Measurements from ENCODE around the gene NRCAM.
A peak's percentile ranks its signal among the peaks of the same experiment; 100 is the strongest.

Gene NRCAM

DNA sequence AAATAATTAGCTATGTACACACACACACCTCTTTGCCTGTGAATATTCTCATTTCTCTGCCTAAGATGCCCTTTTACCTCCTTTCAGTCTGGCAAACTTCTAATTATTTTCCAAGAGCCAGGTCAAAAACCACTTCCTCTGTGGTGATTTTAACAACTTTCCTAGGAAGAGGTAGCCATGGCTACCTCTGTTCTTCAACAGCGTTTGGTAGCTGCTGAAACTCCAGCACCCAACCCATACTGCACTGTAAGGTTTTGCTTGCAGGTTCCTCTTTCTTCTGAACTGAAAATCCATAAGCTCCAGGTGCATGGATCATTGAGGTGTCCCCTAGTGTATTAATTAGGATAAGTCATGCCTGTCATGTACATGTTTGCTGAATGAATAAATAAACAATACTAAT, 25.6 kb downstream of the NRCAM start:
- DNase-seq (ENCODE audit: insufficient read length, low spot score) (no peak), FAIRE-seq (no peak)

DNA sequence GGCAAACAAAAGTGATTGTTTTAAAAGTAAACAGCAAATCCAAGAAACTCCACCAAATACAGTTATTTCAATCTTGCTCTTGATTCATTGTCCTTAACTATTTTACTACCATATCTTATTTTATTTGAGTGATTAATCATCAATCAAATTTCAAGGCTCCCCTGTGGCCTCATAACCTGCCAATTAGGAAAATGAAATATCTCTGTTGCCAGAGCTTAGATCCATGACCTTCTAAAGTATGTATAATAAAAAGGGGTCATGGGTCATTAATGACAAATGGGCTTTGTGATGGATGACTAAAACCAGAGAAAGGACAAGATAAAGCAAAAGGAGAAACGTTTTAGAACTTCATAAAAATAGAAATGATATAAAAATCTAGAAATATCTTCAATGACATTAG, 28.5 kb downstream of the NRCAM start:
- DNase-seq (ENCODE audit: insufficient read length, low spot score) (no peak), FAIRE-seq (no peak)

DNA sequence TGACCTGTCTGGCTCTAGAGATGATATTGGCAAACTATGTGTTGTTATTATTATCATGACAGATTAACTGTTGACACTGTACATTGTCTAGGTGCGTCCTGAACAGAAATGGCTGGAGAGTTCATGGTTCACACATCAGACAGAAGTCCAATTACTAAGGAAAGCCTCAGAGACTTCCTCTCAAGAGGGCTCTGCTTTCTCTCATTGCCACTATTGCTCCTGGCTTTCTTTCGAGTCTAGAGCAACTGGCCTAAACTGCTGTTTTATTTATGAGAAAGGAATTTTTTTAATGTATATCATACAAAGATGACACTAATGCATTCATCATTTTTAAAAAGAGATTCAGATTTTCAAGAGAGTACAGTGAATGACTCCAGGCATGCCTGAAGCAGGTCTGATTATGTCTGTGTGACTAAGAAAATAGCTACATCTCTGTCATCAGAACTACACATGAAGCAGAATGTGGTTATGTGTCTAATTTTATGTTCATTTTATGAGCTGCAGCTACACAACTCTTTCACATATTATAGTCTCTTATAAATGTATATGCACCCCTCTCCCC, 30.4 kb downstream of the NRCAM start:
- FAIRE-seq (no peak), DNase-seq (ENCODE audit: insufficient read length, low spot score) (no peak)

DNA sequence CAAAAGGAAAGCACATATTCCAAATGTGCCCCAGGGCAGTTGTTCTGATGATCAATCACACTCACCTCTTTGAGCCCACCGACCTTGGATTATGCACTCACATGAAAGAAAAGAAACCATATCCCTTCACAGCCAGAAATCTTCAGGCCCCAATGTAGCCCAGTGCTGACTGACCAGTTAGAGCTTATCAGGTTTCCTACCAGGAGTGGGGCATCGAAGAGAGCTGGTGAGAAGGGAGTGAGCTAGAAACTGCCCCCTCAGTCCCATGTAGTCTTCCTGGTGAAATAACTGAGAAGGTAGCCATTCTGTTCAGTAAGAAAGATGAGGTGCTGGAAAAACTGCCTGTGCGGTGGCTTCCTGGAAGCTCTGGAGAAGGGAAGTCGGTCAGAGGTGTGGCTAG, 32.2 kb downstream of the NRCAM start:
- FAIRE-seq = no peak
- no peak for DNase-seq (ENCODE audit: insufficient read length, low spot score)

DNA sequence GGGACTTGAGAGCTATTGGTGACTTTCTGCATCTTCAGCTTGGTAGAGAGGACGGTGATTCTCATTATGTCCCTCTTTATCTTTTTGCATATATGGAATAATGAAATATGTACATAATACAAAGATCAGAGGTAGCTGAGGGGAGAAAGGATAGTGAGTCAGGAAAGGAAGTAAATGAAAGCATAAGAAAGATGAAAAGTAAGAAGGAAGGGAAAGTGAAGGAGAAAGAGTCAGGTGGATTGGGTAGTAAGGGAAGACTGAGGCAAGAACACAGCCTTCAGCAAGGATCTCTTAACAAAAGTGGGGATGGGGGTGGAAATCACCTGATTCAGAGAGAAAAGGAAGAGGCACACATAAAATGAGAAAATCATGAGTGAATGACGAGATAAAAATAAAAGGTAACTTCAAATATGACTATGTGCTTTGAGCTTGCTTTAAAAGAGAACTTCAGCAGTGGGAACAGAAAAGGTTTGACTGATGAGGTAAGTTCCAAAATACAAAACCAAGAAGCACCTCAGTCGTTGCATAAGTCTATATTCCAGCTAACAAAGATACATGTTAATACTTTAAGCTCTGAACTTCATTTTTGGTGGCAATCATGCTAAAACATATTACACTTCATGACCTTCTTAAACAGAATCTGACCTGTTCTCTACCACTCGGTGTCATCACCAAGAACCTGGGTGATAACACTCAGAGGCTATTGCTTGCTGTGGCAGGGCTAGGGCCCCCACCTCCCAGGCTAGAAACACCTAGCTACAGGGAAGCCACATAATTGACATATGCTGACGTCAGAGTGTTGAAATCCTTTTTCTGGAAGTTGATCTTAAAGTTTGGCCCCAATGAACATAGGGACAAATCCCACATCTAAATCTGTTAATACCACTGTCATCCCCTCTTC, 32.9 kb downstream of the NRCAM start:
- no peak for FAIRE-seq
- no peak for DNase-seq (ENCODE audit: insufficient read length, low spot score)

DNA sequence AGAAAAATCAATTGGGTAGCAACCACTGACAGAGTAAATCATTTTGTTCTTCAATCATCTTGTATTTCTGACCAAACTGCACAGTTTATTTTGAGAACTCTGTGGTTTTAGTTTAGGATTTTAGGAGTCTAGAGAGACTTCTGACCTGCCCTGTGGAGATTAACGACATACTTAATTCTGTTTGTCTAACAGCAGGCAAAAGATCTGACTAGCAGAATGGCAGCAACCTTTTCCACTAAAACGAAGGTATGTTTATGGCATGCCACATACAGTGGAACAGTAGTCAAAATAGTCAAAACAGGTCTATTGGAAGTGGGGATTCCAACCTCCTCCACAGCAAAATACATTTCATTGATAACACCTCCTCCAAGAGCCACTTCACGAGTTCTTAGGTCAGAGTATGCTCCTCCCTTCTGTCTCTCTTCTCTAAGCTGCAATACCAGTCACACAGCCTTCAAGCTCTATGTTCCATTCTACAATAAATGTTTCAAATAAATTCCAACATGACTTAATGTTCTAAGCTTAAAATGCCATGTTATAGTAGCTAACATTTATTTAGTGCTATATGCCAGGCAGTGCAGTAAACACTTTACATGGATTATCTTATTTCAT, 34.4 kb downstream of the NRCAM start:
- DNase-seq (ENCODE audit: insufficient read length, low spot score) (no peak), FAIRE-seq (no peak)

DNA sequence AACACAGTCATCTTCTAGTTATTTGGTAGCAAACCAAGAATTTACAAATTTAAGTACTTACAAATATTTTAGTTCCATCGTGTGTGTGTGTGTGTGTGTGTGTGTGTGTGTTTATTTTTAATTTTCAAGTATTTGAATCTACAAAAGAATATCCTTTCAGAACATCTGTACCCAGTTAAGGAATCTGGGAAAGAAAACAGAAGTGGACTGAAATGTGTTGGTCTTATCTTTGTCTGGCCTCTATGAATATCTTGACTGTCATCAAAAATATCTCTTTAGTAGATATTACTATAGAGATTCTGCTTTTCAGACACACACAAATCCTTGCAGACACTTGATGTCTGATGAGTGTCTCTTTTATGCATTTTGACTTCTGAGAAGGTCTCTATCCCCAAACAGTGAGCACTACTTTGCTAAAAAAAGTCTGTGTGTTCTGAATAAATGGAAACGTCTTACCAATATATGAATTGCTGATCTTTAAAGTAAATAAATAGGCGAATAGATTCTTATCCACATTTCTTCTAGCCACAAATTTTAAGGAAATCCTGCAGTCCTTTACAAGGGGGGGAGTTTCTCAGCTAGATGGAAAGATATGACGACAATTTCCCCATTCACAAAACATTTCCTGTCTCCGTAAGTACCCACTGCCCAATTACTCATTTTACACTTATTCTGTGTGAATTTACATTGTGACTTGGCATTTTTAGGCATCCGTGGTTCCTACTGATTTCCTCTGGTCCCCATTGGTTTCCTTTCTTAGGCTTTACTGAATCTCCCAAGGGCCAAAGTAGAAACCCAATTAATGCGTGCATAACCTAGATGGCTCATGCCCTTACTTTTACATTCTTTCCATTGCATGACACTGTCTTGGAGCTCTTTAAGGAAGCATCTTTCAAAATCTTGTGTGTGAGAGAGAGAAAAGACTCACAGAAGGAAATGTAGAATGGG, 36.0 kb downstream of the NRCAM start:
- DNase-seq (ENCODE audit: insufficient read length, low spot score) (no peak), FAIRE-seq (no peak)

DNA sequence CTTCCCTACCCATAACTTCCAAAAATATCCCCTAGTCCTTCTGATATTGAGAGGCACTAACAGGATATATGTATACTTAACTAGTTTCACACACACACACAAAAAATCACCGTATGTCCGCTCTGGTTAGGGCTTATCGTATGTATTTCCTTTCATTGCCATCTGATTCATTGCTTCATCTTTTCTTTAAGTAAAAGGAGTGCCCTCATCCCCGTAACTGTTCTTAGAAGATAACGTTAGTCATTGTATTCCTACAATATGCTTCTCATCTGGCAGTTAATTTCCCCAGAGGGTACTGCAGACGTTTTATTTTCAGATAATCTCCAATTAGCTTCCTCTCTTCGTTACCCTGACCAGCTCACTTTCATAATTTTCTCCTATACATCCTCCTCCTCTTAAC, 37.3 kb downstream of the NRCAM start:
- no peak for DNase-seq (ENCODE audit: insufficient read length, low spot score)
- no peak for FAIRE-seq

DNA sequence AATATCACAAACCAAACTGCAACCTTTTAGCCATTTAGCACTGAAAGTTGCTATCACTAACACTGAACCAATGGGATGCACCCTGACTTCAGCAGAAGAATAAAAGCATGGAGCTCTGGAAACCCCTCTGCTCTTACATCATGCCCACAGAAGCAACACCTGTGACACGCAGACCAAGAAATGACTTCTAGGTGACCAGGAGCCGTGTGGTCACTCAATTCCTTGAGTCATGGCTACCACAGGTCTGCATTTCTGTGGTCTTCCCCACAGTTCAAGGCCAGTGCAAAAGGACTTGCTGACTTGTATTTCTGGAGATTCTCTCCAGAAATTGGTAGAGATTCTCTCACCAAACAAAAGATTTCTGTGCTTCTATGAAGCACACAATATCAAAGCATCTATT, 38.3 kb downstream of the NRCAM start:
- FAIRE-seq (no peak), DNase-seq (ENCODE audit: insufficient read length, low spot score) (no peak)

DNA sequence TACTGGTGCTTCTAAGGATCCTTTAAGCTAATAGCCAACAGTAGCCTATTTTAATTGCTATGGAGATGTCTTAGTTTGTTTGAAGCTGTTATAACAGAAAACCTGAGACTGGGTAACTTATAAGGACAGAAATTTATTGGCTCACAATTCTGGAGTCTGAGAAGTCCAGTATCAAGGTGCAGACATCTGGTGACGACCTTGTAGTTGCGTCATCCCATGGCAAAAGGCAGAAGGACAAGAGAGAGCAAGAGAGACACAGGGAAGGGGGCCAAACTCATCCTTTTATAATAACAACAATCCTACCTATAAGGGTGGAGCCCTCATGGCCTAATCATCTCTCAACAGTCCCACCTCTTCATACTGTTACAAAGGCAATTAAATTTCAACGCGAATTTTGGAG, 39.1 kb downstream of the NRCAM start:
- no peak for DNase-seq (ENCODE audit: insufficient read length, low spot score)
- FAIRE-seq = no peak

DNA sequence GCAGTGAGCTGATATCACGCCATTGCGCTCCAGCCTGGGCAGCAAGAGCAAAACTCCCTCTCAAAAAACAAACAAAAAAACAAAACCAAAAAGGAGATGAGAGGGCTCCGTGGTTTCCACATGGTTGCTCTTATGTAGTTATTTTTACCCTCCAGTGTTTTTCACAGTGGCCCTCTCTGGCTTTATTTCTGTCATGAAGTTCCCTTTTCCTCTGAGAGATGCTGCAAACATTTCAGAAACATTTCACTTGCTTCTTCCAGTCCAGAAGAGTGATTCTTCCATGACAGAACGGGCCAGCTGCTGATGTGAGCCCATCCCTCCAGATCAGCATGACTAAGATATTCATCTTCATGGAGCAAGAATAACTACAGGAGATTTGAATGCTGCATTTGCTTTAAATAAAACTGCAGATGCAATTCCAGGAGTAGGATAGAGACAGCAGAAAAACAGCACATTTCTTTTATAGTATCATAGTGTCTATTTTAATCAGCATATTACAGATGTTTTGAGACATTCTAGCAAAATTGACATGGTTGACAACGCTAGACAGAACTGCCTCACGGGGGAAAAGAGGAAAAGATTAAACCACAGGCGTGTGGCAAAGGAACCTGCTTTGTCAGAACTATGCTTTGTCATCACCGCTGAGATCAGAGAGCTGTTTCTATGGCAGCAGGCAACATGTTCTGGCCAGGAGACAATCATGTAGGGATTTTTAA, 40.3 kb downstream of the NRCAM start:
- DNase-seq (ENCODE audit: insufficient read length, low spot score) (no peak), FAIRE-seq (peak; percentile 91)

DNA sequence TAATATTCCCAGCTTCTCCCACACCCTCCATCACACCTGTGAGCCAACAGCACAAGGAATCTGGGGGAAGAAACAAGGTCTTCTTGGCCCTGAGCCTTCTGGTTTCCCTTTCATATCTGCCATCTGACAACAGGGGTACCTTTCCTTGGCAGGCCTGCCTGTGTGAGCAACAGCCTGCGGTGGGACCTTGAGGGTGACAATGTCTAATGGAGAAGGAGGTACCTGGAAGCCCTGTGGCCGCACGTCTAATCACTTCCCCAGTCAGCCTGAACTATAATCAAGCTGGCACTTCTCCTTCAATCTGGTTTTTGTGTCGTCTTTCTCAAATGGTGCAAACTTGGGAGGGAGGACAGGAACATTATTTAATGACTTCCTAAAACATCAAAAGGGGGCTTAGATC, 41.2 kb downstream of the NRCAM start:
- no peak for FAIRE-seq
- no peak for DNase-seq (ENCODE audit: insufficient read length, low spot score)

DNA sequence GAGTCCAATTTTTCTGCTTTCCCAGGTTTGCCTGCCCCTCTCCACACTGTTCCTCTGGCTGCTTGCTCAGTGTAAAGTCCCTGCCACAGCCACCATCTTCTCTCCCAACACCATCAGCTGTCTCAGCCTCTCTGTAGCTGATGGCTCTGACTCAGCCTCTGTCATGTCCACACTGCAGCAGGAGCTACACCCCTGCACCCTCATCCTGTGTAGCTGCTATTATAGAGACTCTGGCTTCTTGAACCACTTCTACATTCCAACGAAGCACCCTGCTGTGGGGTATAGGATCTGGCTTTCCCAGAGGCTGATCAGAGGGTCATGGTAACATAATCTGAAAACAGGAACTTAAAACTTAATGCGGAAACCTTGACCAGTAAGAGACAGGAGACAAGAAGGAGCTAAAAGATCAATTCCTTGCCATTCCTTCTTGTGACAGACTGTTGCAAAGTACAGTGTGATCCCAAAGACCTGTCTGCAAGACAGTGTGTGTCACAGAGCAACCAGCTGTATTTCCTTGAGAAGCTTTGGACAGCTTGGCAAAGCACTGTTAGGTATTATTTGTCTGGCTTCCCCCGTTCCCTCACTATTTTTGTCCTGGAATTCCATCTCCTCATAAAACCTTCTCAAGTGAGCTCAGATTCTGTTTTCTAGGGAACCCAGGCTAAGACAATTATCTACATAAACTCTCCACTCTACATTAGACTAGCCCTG, 42.3 kb downstream of the NRCAM start:
- no peak for FAIRE-seq

DNA sequence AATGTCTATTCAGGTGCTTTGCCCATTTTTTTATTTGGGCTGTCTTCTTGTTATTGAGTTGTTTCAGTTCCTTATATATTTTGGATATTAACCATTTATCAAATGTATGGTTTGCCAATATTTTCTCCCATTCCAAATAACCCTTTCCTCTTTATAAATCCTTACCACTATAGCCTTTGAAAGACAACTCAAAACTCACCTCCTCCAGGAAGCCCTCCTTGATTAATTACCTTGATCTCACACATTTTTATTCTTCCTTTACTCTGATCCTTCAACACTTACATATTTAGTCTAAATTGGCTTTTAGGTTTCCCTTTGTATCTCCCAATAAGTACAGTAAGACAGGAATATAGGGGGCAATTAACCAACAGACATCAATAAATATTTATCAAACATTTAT, 42.9 kb downstream of the NRCAM start:
- DNase-seq (ENCODE audit: insufficient read length, low spot score) = no peak
- no peak for FAIRE-seq

More for the DNA sequence above, 42.3 kb downstream of the NRCAM start:
- DNase-seq (ENCODE audit: insufficient read length, low spot score) = no peak

DNA sequence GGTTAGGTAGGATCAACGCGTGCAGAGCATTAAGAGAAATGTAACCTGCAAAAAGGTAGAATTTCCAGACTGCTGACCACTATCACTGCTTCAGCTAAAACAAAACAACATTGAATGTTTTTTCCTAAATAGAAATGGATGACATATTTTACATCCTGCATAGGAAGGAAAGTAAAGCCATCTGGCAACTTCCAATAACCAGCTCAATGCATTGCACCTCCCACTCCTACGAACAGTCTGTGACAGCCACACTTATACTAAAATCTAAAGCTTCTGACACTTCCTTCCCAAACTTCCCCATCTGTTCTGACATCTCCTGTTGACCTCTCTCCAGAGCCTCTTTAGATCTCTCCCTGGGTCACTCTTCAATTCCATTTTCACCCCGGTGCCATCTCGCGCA, 47.1 kb downstream of the NRCAM start:
- FAIRE-seq = no peak
- DNase-seq (ENCODE audit: insufficient read length, low spot score) = no peak

DNA sequence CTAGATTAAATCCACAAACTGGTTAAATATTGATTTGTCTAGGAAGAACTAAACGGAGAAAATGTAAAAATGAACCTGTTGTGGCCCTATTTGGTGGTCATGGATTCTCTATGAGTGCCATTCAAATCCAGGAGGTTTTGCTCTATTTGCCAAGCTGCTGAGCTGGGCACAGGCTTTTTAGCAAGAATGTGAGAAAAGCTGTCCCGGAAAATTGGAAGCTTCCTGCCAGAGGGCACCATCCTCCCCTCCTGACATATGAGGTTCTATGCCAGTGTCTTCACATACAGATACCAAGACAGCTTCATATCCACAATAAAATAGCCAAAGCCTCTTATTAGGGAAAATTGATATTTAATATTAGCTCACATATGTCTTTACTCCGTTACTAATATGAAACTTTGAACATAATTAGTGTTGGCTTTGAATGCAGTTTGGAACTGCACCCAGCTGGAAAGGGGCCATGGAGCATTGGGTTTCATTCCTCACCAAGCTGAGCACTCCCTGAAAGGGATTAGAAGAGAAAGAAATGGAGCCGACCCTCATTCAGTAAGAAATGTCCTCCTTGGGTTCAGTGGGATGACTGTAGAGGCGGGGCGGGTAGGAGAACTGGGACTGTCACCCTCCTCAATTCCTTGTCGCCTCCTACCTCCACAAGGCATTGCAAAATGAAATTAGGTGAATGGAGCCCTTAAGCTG, 47.8 kb downstream of the NRCAM start:
- no peak for FAIRE-seq

DNA sequence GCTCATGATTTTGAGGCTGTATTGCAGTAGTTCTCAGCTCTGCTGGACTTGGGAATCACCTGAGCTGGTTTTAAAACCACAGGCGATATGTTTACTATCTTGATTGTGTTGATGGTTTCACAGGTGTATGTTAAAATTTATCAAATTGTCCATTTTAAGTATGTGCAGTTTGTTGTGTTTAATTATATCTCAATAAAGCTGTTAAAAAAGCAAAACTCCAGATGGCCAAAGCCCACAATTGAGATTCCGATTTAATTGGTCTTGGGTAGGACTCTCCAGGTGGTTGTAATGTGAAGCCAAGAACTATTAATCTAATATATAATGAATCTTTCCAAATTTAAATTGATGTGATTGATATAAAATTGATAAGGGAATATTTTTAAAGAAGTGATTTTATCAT, 48.6 kb downstream of the NRCAM start:
- DNase-seq (ENCODE audit: insufficient read length, low spot score) (no peak), FAIRE-seq (no peak)

More for the DNA sequence above, 47.8 kb downstream of the NRCAM start:
- no peak for DNase-seq (ENCODE audit: insufficient read length, low spot score)

DNA sequence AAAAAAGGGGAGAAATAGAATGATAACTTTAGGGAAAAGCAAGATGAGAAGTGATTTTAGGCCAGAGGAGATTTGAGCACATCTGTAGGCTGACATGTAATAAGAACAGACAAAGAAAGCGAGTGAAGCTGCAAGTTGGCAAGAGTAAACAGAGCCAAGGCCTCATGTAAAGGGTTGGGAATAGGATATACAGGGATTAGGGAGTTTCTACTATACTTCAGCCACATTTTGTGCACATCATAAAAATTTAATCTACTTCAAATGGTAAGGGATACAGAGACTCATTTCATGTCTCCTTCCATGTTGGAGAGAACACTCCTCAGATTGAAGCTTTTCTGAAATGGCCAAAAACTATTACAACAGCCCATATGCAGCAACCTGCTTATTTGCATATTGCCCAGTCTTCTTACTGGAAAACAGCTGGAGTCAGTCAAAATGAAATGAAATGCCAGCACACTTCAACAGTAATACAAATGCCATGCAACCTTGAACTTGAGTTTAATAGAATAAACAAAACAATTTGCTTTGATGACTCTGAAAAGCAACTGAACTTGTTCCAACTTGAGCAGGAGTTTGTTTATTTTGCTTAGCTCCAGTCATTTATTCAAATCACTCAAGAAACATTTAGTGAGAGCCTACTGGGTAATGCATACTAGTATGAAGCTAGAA, 49.9 kb downstream of the NRCAM start:
- DNase-seq (ENCODE audit: insufficient read length, low spot score) (no peak), FAIRE-seq (no peak)
